ENCODE measurements around the gene RFX2. TPM values are rescaled to one million over a fixed set of nuclear protein-coding genes. Genes with fewer than 3 reads are reported as not detected.

The RFX2 gene
- total RNA-seq, 1 donor from 2014 or later = 4.2 TPM

DNA sequence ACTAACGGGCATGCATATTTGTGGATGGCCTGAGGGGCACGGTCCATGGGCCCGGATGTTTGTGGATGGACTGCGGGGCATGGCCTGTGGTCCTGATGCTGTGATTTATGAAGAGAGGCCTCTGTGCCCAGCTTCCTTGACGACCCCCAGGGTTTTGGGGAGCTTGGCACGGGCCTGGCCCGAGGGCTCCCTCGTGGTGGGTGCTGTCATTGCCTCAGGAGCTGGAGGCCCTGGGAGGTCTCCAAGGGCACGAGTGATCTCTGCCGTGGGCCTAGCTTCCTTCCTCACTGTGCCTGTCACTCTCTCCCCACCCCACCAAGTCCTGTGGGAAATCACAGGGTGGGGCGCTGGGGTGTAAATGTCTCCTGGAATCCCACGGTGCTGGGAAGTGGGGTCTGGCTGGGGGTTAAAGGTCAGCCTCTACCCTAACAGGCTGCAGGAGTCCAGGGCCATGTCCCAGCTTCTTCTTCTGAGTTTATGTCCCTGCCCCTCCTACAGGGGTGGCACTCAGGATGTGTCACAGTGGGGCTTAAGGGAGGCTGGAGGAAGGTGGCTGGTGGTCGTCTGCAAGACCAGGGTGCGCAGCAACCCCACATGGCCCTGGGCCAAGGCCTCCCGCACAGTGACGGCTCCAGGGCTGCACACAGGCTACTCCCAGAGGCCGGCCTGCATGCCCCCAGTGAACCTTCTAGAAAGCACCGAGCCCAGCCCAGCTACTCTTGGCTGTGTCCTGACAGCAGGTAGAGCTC is 104.8 kb downstream of the RFX2 start:
- no peak for DNase-seq (ENCODE audit: low read depth)
- TF ChIP-seq, protein P1, sequence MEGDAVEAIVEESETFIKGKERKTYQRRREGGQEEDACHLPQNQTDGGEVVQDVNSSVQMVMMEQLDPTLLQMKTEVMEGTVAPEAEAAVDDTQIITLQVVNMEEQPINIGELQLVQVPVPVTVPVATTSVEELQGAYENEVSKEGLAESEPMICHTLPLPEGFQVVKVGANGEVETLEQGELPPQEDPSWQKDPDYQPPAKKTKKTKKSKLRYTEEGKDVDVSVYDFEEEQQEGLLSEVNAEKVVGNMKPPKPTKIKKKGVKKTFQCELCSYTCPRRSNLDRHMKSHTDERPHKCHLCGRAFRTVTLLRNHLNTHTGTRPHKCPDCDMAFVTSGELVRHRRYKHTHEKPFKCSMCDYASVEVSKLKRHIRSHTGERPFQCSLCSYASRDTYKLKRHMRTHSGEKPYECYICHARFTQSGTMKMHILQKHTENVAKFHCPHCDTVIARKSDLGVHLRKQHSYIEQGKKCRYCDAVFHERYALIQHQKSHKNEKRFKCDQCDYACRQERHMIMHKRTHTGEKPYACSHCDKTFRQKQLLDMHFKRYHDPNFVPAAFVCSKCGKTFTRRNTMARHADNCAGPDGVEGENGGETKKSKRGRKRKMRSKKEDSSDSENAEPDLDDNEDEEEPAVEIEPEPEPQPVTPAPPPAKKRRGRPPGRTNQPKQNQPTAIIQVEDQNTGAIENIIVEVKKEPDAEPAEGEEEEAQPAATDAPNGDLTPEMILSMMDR (conservative IDR thresholded peaks at IDR 0.05; ENCODE audit: low read depth, low read length) = no peak
- H3K4me3 ChIP-seq (ENCODE audit: low read depth, low read length) = no peak overlapping the region

DNA sequence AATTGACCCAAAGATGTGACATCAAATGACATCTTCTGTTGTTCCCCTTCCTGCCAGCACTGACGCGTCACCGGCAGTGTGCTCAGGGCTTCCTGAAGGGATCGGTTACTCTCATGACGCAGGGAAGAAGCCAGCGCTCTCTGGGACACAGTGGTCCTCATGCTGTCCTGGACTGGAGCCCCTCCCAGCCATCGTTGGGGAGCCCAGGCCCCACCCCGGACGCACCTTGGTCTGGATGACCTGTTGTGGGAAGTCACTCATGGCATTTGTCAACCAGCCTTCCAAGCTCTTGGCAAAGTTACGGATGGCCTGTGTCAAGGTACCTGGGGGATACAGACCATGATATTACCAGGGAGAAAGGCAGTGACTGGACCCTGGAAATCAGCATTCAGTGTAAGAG is 106.3 kb downstream of the RFX2 start:
- H3K4me3 ChIP-seq (ENCODE audit: low read depth, low read length) = no peak overlapping the region
- DNase-seq (ENCODE audit: low read depth) = no peak
- TF ChIP-seq, protein P1 (conservative IDR thresholded peaks at IDR 0.05; ENCODE audit: low read depth, low read length) = no peak

DNA sequence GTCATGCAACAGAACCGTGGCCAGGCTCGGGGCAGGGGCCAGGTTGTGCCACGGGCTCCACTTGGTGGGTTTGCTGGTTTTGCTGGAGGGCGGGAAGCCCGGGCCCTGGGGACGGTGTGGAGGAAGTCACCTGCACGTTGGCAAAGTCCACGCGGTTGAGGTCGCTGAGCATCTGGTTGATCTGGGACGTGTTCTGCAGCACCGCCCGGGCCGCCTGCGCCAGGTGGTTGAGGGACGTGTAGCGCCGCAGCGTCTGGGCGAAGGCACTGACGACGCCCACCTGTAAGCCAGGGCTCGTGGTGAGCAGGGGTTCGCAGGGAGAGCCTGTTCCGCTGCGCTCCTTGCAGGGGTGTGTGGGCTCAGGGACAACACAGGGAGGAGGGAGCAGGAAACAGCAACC is 107.7 kb downstream of the RFX2 start:
- H3K4me3 ChIP-seq (ENCODE audit: low read depth, low read length) = no peak overlapping the region
- no peak for DNase-seq (ENCODE audit: low read depth)
- TF ChIP-seq, protein P1 (conservative IDR thresholded peaks at IDR 0.05; ENCODE audit: low read depth, low read length) = no peak

DNA sequence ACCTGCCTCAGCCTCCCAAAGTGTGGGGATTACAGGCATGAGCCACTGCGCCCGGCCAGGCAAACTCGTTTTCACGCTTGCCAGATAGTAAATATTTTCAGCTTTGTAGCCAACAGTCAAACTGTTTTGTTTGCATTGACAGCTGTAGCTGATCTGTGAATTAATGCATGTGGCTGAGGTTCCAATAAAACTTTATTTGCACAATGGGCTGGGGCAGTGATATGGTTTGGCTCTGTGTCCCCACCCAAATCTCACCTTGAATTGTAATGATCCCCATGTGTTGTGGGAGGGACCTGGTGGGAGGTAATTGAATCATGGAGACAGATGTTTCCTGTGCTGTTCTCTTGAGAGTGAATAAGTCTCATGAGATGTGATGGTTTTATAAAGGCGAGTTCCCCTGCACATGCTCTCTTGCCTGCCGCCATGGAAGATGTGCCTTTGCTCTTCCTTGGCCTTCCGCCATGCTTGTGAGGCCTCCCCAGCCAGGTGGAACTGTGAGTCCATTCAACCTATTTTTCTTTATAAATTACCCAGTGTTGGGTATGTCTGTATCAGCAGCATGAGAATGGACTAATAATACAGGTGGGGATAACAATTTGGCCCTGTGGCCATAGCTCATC is 110.0 kb downstream of the RFX2 start:
- no peak for DNase-seq (ENCODE audit: low read depth)
- no peak overlapping the region for H3K4me3 ChIP-seq (ENCODE audit: low read depth, low read length)
- TF ChIP-seq, protein P1 (conservative IDR thresholded peaks at IDR 0.05; ENCODE audit: low read depth, low read length) = no peak

DNA sequence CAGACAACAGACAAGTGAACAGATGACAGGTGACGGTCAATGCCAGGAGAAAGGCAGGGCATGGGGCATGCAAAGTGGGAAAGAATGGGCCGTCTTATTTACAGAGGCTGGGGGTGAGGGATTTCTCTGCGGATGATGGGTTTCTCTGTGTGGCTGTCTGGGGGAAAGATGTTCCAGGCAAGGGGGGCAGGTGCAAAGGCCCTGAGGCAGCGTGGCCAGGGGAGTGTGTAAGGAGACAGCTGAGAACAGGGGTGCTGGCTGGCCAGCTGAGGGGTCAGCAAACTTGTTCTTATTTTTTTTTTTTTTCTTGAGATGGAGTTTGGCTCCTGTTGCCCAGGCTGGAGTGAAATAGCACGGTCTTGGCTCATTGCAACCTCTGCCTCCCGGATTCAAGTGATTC is 110.6 kb downstream of the RFX2 start:
- no peak for DNase-seq (ENCODE audit: low read depth)
- no peak overlapping the region for H3K4me3 ChIP-seq (ENCODE audit: low read depth, low read length)
- TF ChIP-seq, protein P1 (conservative IDR thresholded peaks at IDR 0.05; ENCODE audit: low read depth, low read length) = no peak

DNA sequence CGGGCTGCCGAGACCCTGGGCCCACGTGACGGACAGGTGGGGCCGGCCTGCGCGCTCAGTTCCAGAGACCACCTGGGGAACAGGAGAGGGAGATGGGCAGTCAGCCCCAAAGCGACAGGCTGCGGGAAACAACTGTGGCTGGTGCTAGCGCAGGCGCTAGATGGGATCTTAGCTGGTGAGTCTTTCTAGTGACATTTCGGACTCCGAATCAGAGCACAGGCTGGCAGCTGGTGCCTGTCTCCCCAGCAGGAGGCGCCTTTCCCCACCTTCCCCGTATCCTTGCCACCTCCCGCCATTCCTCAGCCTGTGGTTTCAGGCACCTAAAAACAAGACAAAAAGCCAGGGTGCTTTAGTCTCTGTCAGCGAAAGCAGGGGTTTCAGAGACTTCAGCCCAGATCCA is 112.9 kb downstream of the RFX2 start:
- no peak for DNase-seq (ENCODE audit: low read depth)
- no peak overlapping the region for H3K4me3 ChIP-seq (ENCODE audit: low read depth, low read length)
- TF ChIP-seq, protein P1 (conservative IDR thresholded peaks at IDR 0.05; ENCODE audit: low read depth, low read length) = peak; percentile 36
